SK-N-SH (cell line): ENCODE measurements around the gene MET. TPM values are rescaled to one million over a fixed set of nuclear protein-coding genes. Genes with fewer than 3 reads are reported as not detected.

ENCODE experiments used
- CTCF ChIA-PET: fragments of 300-600, 350-600 bp; formaldehyde crosslinking; extraction: SDS; loops from one replicate; lab custom pipeline; 2021; lab: Yijun Ruan, JAX
- POLR2A ChIA-PET: fragments of 350-600 bp; sonication (Branson Sonifier 250); formaldehyde crosslinking; extraction: SDS; loops from one replicate; lab custom pipeline; 2020; ENCODE audit warnings: antibody characterized with exemption, inconsistent platforms; lab: Yijun Ruan, JAX
- DNase-seq: peaks from one replicate; pipeline ENCODE4 v3.0.0; 2012
- H2AFZ ChIP-seq: fragments of 200-600 bp; sonication (generic); 2 replicates; pipeline ENCODE4 v1.8.1; 2016; ENCODE audit warnings: antibody characterized with exemption, mild to moderate bottlenecking, low read depth
- H3F3A ChIP-seq: fragments of 200-600 bp; sonication (generic); replicated peaks from 2 replicates; pipeline ENCODE3; 2016; ENCODE audit warnings: antibody characterized with exemption, mild to moderate bottlenecking; ENCODE audit not compliant: insufficient read depth
- H3K27ac ChIP-seq, 2 experiments: fragments of 200-500 bp in 1 of 2; fragments of 200-600 bp in 1 of 2; sonication (Bioruptor generic) in 1 of 2; sonication (generic), shearing (Covaris generic) in 1 of 2; 2 replicates each; pipeline versions ENCODE4 v1.5.1 to v1.6.1; 2014 to 2016; ENCODE audit warnings: low read depth in 2 of 2, inconsistent platforms in 1 of 2, low read length in 1 of 2, mild to moderate bottlenecking in 1 of 2, mixed read lengths in 1 of 2
- H3K27me3 ChIP-seq: fragments of 200-600 bp; sonication (generic), shearing (Covaris generic); 2 replicates; pipeline ENCODE4 v1.6.1; 2016; ENCODE audit warnings: mixed run types; ENCODE audit not compliant: insufficient read depth
- H3K36me3 ChIP-seq, 2 experiments: fragments of 200-500 bp in 1 of 2; fragments of 200-600 bp in 1 of 2; sonication (Bioruptor generic) in 1 of 2; sonication (generic) in 1 of 2; replicated peaks in 1 of 2; 2 replicates each; pipeline versions ENCODE3 to v1.5.1; 2014 to 2016; ENCODE audit warnings: low read length in 1 of 2, mild to moderate bottlenecking in 1 of 2; ENCODE audit not compliant: insufficient read depth in 2 of 2, control insufficient read depth in 1 of 2
- H3K4me1 ChIP-seq, 2 experiments: fragments of 200-500 bp in 1 of 2; fragments of 200-600 bp in 1 of 2; sonication (Bioruptor generic) in 1 of 2; sonication (generic), shearing (Covaris generic) in 1 of 2; 2 replicates each; pipeline versions ENCODE4 v1.5.1 to v1.6.1; 2014 to 2016; ENCODE audit warnings: low read depth in 1 of 2, low read length in 1 of 2, mixed run types in 1 of 2; ENCODE audit not compliant: insufficient read depth in 2 of 2, control insufficient read depth in 1 of 2
- H3K4me2 ChIP-seq: fragments of 200-600 bp; sonication (generic), shearing (Covaris generic); 2 replicates; pipeline ENCODE4 v1.6.1; 2017; ENCODE audit warnings: mixed run types
- H3K4me3 ChIP-seq, 2 experiments: fragments of 200-500 bp in 1 of 2; fragments of 200-600 bp in 1 of 2; sonication (Bioruptor generic) in 1 of 2; sonication (generic), shearing (Covaris generic) in 1 of 2; 2 replicates each; pipeline versions ENCODE4 v1.5.1 to v1.8.1; 2014 to 2016; ENCODE audit warnings: low read depth in 2 of 2, inconsistent platforms in 1 of 2, low read length in 1 of 2, mild to moderate bottlenecking in 1 of 2, mixed read lengths in 1 of 2, moderate library complexity in 1 of 2
- H3K79me2 ChIP-seq: fragments of 200-600 bp; sonication (generic); 2 replicates; pipeline ENCODE4 v1.8.1; 2017; ENCODE audit warnings: mild to moderate bottlenecking; ENCODE audit not compliant: insufficient read depth
- H3K9ac ChIP-seq: fragments of 200-600 bp; sonication (generic); 2 replicates; pipeline ENCODE4 v1.6.1; 2017; ENCODE audit warnings: mixed run types
- H3K9me2 ChIP-seq: fragments of 200-600 bp; sonication (generic); 2 replicates; pipeline ENCODE4 v1.6.1; 2017; ENCODE audit warnings: mixed run types
- H3K9me3 ChIP-seq: fragments of 200-600 bp; sonication (generic); 2 replicates; pipeline ENCODE4 v1.6.1; 2017; ENCODE audit warnings: mixed run types, mild to moderate bottlenecking, moderate library complexity
- H4K20me1 ChIP-seq: fragments of 200-600 bp; sonication (generic); 2 replicates; pipeline ENCODE4 v1.6.1; 2017; ENCODE audit warnings: mild to moderate bottlenecking, mixed run types; ENCODE audit not compliant: insufficient read depth
- EZH2phosphoT487 ChIP-seq: fragments of 200-600 bp; sonication (generic); IDR thresholded peaks from 2 replicates; pipeline ENCODE4 v1.6.1; 2017; ENCODE audit warnings: low read depth, mixed run types, mild to moderate bottlenecking, antibody characterized with exemption, moderate library complexity, borderline replicate concordance
- FOSL2 ChIP-seq: IDR thresholded peaks from 2 replicates; pipeline ENCODE4 v1.4.0; 2012; ENCODE audit warnings: low read depth, mild to moderate bottlenecking, moderate library complexity, borderline replicate concordance
- FOXJ3 ChIP-seq: sonication (generic); formaldehyde crosslinking; IDR thresholded peaks from 2 replicates; pipeline ENCODE4 v1.5.1; 2020; ENCODE audit warnings: mild to moderate bottlenecking, missing genetic modification reagents
- GATA2 ChIP-seq: sonication (generic); formaldehyde crosslinking; IDR thresholded peaks from 2 replicates; pipeline ENCODE4 v1.5.0; 2020; ENCODE audit warnings: mild to moderate bottlenecking, missing genetic modification reagents
- JUND ChIP-seq: IDR thresholded peaks from 2 replicates; pipeline ENCODE4 v1.4.0; 2012
- MXI1 ChIP-seq: IDR thresholded peaks from 2 replicates; pipeline ENCODE4 v1.6.1; 2012; ENCODE audit warnings: mild to moderate bottlenecking, low read depth, low read length, improper control_type of control experiment
- NFIC ChIP-seq: IDR thresholded peaks from 2 replicates; pipeline ENCODE4 v1.4.0; 2012; ENCODE audit warnings: borderline replicate concordance
- PBX3 ChIP-seq: IDR thresholded peaks from 2 replicates; pipeline ENCODE4; 2012
- POLR2AphosphoS5 ChIP-seq: IDR thresholded peaks from 2 replicates; pipeline ENCODE4 v1.6.1; 2012; ENCODE audit warnings: low read depth, low read length
- RAD21 ChIP-seq: IDR thresholded peaks from 2 replicates; pipeline ENCODE4 v1.6.1; 2012; ENCODE audit warnings: mild to moderate bottlenecking, low read length
- RCOR1 ChIP-seq: fragments of 150-350 bp; IDR thresholded peaks from 2 replicates; pipeline ENCODE4 v1.6.1; 2017; ENCODE audit warnings: antibody characterized with exemption, low read length
- RXRA ChIP-seq: IDR thresholded peaks from 2 replicates; pipeline ENCODE4 v1.4.0; 2012; ENCODE audit warnings: low read depth, mild to moderate bottlenecking, borderline replicate concordance
- TCF12 ChIP-seq: IDR thresholded peaks from 2 replicates; pipeline ENCODE4 v1.4.0; 2012
- TEAD4 ChIP-seq: IDR thresholded peaks from 2 replicates; pipeline ENCODE4 v1.4.0; 2012; ENCODE audit warnings: mild to moderate bottlenecking, borderline replicate concordance; ENCODE audit not compliant: insufficient read depth
- WGBS: methylation state at CpG from one replicate; pipeline ENCODE4 v1.1.6; 2017; ENCODE audit warnings: low lambda C conversion rate; 5-methylcytosine and 5-hydroxymethylcytosine counted together
- polyA plus RNA-seq, 3 experiments: library from polyadenylated mRNA; depleted of rRNA; stranded (reverse); fragments of >200 nt; gene quantifications; 2 replicates each; pipeline ENCODE4 v1.2.3, GENCODE V29; 2012
- TF ChIP-seq, protein P1 (sequence below): IDR thresholded peaks from 2 replicates; pipeline ENCODE4 v1.4.0; 2012; ENCODE audit warnings: low read depth, borderline replicate concordance

MET gene
- polyA plus RNA-seq, 1 of the 3 experiments (the other 2 are of a cell fraction), result 38.7 TPM

DNA sequence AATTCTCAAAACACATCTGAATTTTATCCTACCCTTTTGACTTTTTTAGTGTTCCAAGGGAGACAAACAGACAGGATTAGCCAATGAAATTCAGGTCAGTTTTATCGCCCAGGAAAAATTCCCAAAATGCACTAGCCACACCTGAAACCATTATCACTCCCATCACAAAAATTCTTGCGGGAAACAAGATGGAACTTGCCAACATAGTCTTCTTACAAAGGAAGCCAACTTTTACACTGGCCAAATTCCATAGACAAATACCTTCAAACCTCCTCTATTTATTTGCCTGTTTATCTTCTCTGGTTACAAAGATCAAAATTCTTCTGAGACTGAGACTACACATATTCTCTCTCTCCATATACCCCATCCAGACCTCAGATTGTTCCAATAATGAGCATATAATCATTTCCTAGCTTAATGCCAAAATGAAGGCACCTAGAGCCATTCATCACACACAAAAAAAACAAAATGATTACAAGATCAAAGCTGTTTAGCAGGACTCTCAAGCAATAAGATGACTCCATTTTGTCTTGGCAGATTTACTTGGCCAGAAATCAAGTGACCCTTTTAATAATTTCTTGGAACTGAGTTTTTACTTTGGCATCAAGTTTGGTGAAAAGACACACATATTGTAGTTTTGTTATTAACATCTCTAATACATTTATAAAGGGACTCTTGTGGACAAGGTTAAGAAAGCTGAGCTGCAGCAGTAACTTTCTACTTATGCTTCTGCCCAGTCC lies 30.2 kb downstream of the MET start:
- Histone ChIP-seq H2AFZ (no peak overlapping the region), H3K79me2 (peaks cover 25% of the 10 kb centered on the region; the same call in 1 of the 2 replicates), H3K4me1 (no peaks in the 10 kb centered on the region; a peak in 2 of 4 replicates), H3K9ac (no peak overlapping the region), H3K9me3 (no peaks in the 10 kb centered on the region), H3K4me2 (no peak overlapping the region), H4K20me1 (no peaks in the 10 kb centered on the region), H3K36me3 (peaks cover 6 to 14% of the 10 kb centered on the region in 2 experiments), H3K27ac (peak overlapping the region; percentile 6 to 87; a peak in 3 of 4 replicates)
- WGBS, result 13% methylated on average over 2 of the region's 2 CpGs
- DNase-seq, result no peak
- POLR2A ChIA-PET, result no interaction called here
- TF ChIP-seq TEAD4, result peak; percentile 0; the same call in 1 of the 2 replicates
- peak; percentile 41 for TF ChIP-seq NFIC
- no peak for TF ChIP-seq RCOR1
- 0 out of 2 replicates have a peak, but pooled peaks have one; percentile 14 for TF ChIP-seq POLR2AphosphoS5
- no peak for TF ChIP-seq PBX3
- TF ChIP-seq MXI1, result no peak
- TF ChIP-seq, protein P1, sequence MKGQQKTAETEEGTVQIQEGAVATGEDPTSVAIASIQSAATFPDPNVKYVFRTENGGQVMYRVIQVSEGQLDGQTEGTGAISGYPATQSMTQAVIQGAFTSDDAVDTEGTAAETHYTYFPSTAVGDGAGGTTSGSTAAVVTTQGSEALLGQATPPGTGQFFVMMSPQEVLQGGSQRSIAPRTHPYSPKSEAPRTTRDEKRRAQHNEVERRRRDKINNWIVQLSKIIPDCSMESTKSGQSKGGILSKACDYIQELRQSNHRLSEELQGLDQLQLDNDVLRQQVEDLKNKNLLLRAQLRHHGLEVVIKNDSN, result no peak
- TF ChIP-seq TCF12, result peak; percentile 37; the same call in 1 of the 2 replicates
- TF ChIP-seq RXRA, result no peak
- TF ChIP-seq FOXJ3 (CRISPR knock-in tag), result no peak
- TF ChIP-seq, all 33 proteins: peak for 4
- no peaks in the 10 kb centered on the region for H3K9me2 ChIP-seq
- CTCF ChIA-PET, result no interaction called here
- H3F3A ChIP-seq, result peaks cover 17% of the 10 kb centered on the region
- H3K4me3 ChIP-seq, result no peak overlapping the region
- H3K27me3 ChIP-seq, result peaks cover 8% of the 10 kb centered on the region; the same call in 1 of the 2 replicates

DNA sequence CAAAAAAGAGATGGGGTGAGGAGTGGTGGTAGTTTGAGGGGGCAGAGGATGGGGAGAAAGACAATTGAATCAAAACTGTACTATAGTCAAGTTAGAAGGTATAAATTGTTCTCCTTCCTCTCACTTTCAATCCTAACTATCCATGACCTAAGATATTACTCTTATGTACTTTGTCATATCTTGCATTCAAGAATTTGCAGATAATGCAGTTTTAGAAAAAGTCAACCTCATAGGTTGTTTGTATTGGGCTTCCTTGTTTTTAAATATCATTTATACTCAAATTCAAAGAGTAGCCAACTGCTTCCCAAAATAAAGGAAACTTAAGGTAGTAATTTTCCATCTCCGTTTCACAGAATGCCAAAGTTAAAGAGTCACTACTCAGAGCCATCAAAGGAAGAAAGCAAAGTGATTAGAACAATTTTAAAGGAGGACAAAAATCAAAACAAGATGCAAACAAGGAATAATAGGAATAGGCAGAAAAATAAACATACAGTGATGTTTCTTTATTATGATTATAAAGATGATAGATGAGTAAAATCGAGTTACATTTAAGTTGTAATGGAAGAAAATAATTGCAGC lies 32.7 kb downstream of the MET start:
- H3K27me3 ChIP-seq, result no peaks in the 10 kb centered on the region; the same call in 1 of the 2 replicates
- H2AFZ ChIP-seq, result no peak overlapping the region
- TF ChIP-seq NFIC, result no peak
- TF ChIP-seq GATA2 (CRISPR knock-in tag), result no peak
- no peak for TF ChIP-seq POLR2AphosphoS5
- no peak for TF ChIP-seq JUND
- peak; percentile 11; the same call in 1 of the 2 replicates for TF ChIP-seq FOSL2
- TF ChIP-seq EZH2phosphoT487, result no peak
- no peak for TF ChIP-seq RXRA
- TF ChIP-seq RAD21, result no peak
- H3K9ac ChIP-seq, result no peak overlapping the region
- H4K20me1 ChIP-seq, result no peaks in the 10 kb centered on the region
- H3F3A ChIP-seq, result peaks cover 21% of the 10 kb centered on the region
- WGBS, result 8% methylated on average over 2 of the region's 2 CpGs
- no peaks in the 10 kb centered on the region for H3K9me2 ChIP-seq
- peaks cover 48% of the 10 kb centered on the region; the same call in 1 of the 2 replicates for H3K79me2 ChIP-seq
- POLR2A ChIA-PET, result no interaction called here
- peak overlapping the region; percentile 64 to 87 for H3K27ac ChIP-seq
- DNase-seq, result no peak
- H3K4me2 ChIP-seq, result no peak overlapping the region
- H3K36me3 ChIP-seq, result peaks cover 4 to 8% of the 10 kb centered on the region in 2 experiments
- CTCF ChIA-PET, result no interaction called here
- no peak overlapping the region for H3K4me3 ChIP-seq
- H3K9me3 ChIP-seq, result no peaks in the 10 kb centered on the region
- peaks cover 0 to 6% of the 10 kb centered on the region in 2 experiments; a peak in 2 of 4 replicates for H3K4me1 ChIP-seq
